H1 (cell line): ENCODE results near the gene PRX. TPM values are rescaled to one million over a fixed set of nuclear protein-coding genes. Genes with fewer than 3 reads are reported as not detected.
A peak's percentile ranks its signal among the peaks of the same experiment; 100 is the strongest.

Experiments
- ASH2L ChIP-seq: fragments of 200-600, 300-600 bp; sonication (generic); IDR thresholded peaks from one replicate; pipeline ENCODE4 v1.7.1; 2017; ENCODE audit warnings: low read length
- CBX8 ChIP-seq: fragments of 300-800, 300-1000 bp; sonication (generic); IDR thresholded peaks from 2 replicates; pipeline ENCODE4 v1.7.1; 2016; ENCODE audit warnings: low read depth, low read length, borderline replicate concordance
- CREB1 ChIP-seq: IDR thresholded peaks from 2 replicates; pipeline ENCODE4 v1.6.1; 2012; ENCODE audit warnings: inconsistent platforms
- EGR1 ChIP-seq: IDR thresholded peaks from 2 replicates; pipeline ENCODE4 v1.6.1; 2011; ENCODE audit warnings: low read depth, low read length, borderline replicate concordance
- KDM1A ChIP-seq: fragments of 200-600, 300-600 bp; sonication (generic); IDR thresholded peaks from 2 replicates; pipeline ENCODE4 v1.7.1; 2016; ENCODE audit warnings: mild to moderate bottlenecking, low read length, borderline replicate concordance
- KDM4A ChIP-seq: IDR thresholded peaks from one replicate; pipeline ENCODE4 v1.7.1; 2012; ENCODE audit warnings: low read depth, mild to moderate bottlenecking, moderate library complexity, low read length, inconsistent platforms; ENCODE audit not compliant: severe bottlenecking
- NANOG ChIP-seq: IDR thresholded peaks from 2 replicates; pipeline ENCODE4 v1.6.1; 2011; ENCODE audit warnings: low read length, low read depth, mild to moderate bottlenecking, inconsistent platforms; ENCODE audit not compliant: insufficient read depth, poor library complexity, severe bottlenecking
- POLR2AphosphoS5 ChIP-seq: IDR thresholded peaks from 2 replicates; pipeline ENCODE4 v1.6.1; 2011; ENCODE audit warnings: low read depth, low read length
- RXRA ChIP-seq: IDR thresholded peaks from 2 replicates; pipeline ENCODE4 v1.6.1; 2011; ENCODE audit warnings: low read depth, mild to moderate bottlenecking, low read length, moderate library complexity; ENCODE audit not compliant: insufficient read depth
- SAP30 ChIP-seq: fragments of 300-600 bp; sonication (generic); IDR thresholded peaks from 2 replicates; pipeline ENCODE4 v1.7.1; 2012; ENCODE audit warnings: low read length, moderate library complexity, mild to moderate bottlenecking, inconsistent platforms; ENCODE audit not compliant: insufficient read depth, insufficient replicate concordance
- SIRT6 ChIP-seq: IDR thresholded peaks from one replicate; pipeline ENCODE4 v1.7.1; 2012; ENCODE audit warnings: low read length, inconsistent platforms
- TAF7 ChIP-seq: optimal IDR thresholded peaks from 2 replicates; pipeline ENCODE3; 2011; ENCODE audit warnings: low read depth, mild to moderate bottlenecking, inconsistent platforms, low read length, moderate library complexity, borderline replicate concordance
- polyA plus RNA-seq, 7 experiments: library from polyadenylated mRNA; depleted of rRNA in 3 of 7; stranded (reverse) in 5 of 7; unstranded in 2 of 7; fragments of >200 nt in 5 of 7; fragments of 200-250 nt in 2 of 7; gene quantifications; 1 replicate in 5 of 7; 2 replicates in 1 of 7; 4 replicates in 1 of 7; pipeline versions ENCODE4 v1.2.1 to v1.2.3, GENCODE V29; 2011 to 2013; ENCODE audit warnings: missing spikeins in 2 of 7, mixed read lengths in 2 of 7
- total RNA-seq: library from RNA; stranded (reverse); fragmentation: NEBNext Ultra II Directional; extraction: Animal tissue kit (Norgen Biotek cat#: 25700); gene quantifications from 2 replicates; pipeline ENCODE4 v1.2.1, GENCODE V29; 2021

The PRX gene
- total and polyA plus RNA-seq, 2 of the 8 experiments (the other 6 are each of a cell fraction or from before 2014, with no cell fraction given) = 2.8 to 5.8 TPM

DNA sequence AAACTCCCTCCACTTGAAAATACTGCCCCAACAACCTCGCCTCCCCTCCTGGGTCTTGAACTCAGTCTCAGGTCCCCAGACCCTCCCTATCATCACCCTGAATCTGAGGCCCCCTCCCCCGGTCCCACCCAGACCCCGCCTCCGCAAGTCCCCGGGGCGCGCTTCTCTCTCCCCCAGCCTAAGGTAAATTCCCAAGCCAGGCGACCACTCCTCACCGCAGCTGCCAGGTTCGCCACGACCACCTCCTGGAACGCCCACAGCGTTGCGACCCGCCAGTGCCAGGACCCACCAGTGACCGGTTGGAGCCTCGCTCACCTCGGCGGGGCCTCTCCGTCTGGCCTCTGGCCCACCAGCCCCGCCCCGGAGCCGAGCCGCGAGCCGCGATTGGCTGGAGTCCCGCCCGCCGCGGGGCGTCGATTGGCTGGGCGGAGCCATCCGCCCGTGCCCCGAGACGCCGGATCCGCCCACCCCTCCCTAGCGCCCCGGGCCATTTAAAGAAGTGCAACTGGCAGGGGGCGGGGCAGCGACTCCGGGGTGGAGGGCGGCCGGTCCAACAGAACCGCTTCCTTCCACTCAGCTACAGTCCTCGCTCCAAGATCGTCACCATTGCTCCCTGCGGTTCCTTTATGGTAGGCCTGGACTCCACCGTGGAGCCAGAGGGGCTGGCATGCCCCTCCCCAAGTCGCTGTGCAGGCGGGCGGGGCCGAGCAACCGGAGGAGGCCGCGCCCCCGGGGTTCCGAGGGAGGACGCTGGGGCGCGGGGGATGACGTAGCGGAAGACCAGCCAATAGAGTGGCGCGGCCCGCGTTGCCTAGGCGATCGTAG, 31.0 kb upstream of the PRX start, which contains the start of gene SERTAD3 (continued):
- TF ChIP-seq POLR2AphosphoS5 (peak; percentile 74), TAF7 (peak; percentile 25), SAP30 (no peak), ASH2L (peak; percentile 61), CREB1 (peak; percentile 94), EGR1 (no peak), KDM4A (peak; percentile 66), NANOG (peak; percentile 63), RXRA (no peak), SIRT6 (no peak), KDM1A (0 out of 2 replicates have a peak, but pooled peaks have one; percentile 36), CBX8 (no peak)
